Fibroblast of lung (primary cell): ENCODE data around the gene WASF3. TPM values are rescaled to one million over a fixed set of nuclear protein-coding genes. Genes with fewer than 3 reads are reported as not detected.

ENCODE experiments used
- DNase-seq, 2 donors: peaks; one replicate each; pipeline versions ENCODE4 v3.0.0 to v3.0.0-alpha.2; 2010; ENCODE audit warnings: low read depth in 2 of 2
- H2AFZ ChIP-seq: 2 replicates; pipeline ENCODE4 v1.5.1; 2012; ENCODE audit warnings: low read length, control low read depth, inconsistent platforms
- H3K27ac ChIP-seq: 2 replicates; pipeline ENCODE4 v1.5.1; 2011; ENCODE audit warnings: low read length, control low read depth; ENCODE audit not compliant: insufficient read depth
- H3K27me3 ChIP-seq: 2 replicates; pipeline ENCODE4 v1.5.1; 2011; ENCODE audit warnings: mild to moderate bottlenecking, low read length; ENCODE audit not compliant: control insufficient read depth, insufficient read depth
- H3K36me3 ChIP-seq: 2 replicates; pipeline ENCODE4 v1.5.1; 2011; ENCODE audit warnings: low read length; ENCODE audit not compliant: control insufficient read depth, insufficient read depth
- H3K4me1 ChIP-seq: 2 replicates; pipeline ENCODE4 v1.5.1; 2011; ENCODE audit warnings: low read length; ENCODE audit not compliant: control insufficient read depth, insufficient read depth; ENCODE audit errors: extremely low read depth
- H3K4me2 ChIP-seq: 2 replicates; pipeline ENCODE4 v1.5.1; 2011; ENCODE audit warnings: low read length, control low read depth; ENCODE audit not compliant: insufficient read depth; ENCODE audit errors: extremely low read depth
- H3K4me3 ChIP-seq, 4 experiments: fragments of 200-600 bp in 1 of 4; sonication (generic) in 1 of 4; replicated peaks in 1 of 4; 2 replicates each; pipeline ENCODE4 v1.5.1; 2011 to 2016; ENCODE audit warnings: low read length in 4 of 4, low read depth in 3 of 4, mild to moderate bottlenecking in 3 of 4, control low read depth in 2 of 4, inconsistent platforms in 1 of 4, mixed read lengths in 1 of 4; ENCODE audit not compliant: insufficient read depth in 1 of 4; ENCODE audit errors: control extremely low read depth in 1 of 4
- H3K79me2 ChIP-seq: 2 replicates; pipeline ENCODE4 v1.5.1; 2012; ENCODE audit warnings: mild to moderate bottlenecking, low read length, inconsistent platforms; ENCODE audit not compliant: control insufficient read depth, insufficient read depth
- H3K9ac ChIP-seq: 2 replicates; pipeline ENCODE4 v1.5.1; 2011; ENCODE audit warnings: mild to moderate bottlenecking, low read length, control low read depth; ENCODE audit not compliant: insufficient read depth
- H3K9me3 ChIP-seq: 2 replicates; pipeline ENCODE4 v1.5.1; 2012; ENCODE audit warnings: low read depth, low read length; ENCODE audit not compliant: control insufficient read depth, insufficient read depth
- H4K20me1 ChIP-seq: 2 replicates; pipeline ENCODE4 v1.5.1; 2011; ENCODE audit warnings: low read length; ENCODE audit not compliant: control insufficient read depth, insufficient read depth; ENCODE audit errors: extremely low read depth
- CTCF ChIP-seq, 2 donors: IDR thresholded peaks in 1 of 2; conservative IDR thresholded peaks in 1 of 2; 1 replicate in 1 of 2; 2 replicates in 1 of 2; pipeline ENCODE4 v1.5.1; 2011 to 2012; ENCODE audit warnings: low read length in 2 of 2, control low read depth in 1 of 2, inconsistent platforms in 1 of 2, low read depth in 1 of 2, mild to moderate bottlenecking in 1 of 2
- EZH2 ChIP-seq: IDR thresholded peaks from 2 replicates; pipeline ENCODE4 v1.5.1; 2012; ENCODE audit warnings: low read length, control low read depth, mild to moderate bottlenecking; ENCODE audit errors: missing control alignments
- polyA plus RNA-seq, 2 donors: library from polyadenylated mRNA; depleted of rRNA in 1 of 2; stranded (reverse) in 1 of 2; unstranded in 1 of 2; fragments of >200 nt; gene quantifications; 2 replicates each; pipeline ENCODE4 v1.2.1, GENCODE V29; 2011 to 2012; ENCODE audit warnings: missing spikeins in 1 of 2
- total RNA-seq: library from RNA; depleted of rRNA; stranded (reverse); fragments of >200 nt; gene quantifications from 2 replicates; pipeline ENCODE4 v1.2.1, GENCODE V29; 2014

WASF3 gene
- total and polyA plus RNA-seq, 2 donors (not counting 1 experiment from before 2014, with no cell fraction given), result 18.2 to 19.5 TPM

DNA sequence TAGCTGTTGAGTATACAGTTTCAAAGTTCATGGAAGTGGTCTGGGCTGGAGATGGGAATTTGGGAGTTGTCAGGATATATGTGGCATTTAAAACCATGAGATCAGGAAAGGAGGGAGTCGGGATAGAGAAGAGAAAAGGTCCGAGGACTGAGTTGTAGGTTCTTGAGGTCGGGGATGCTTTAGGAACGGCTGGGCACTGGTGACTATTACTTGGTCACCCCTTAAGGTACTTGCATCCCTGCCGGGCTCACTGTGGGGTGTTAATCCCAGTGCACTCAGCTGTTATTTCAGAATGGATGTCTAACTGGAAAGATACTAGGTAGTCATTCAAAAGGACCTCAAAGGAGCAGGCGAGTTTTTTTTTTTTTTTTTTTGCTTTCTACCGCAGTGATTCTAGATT is 34.2 kb downstream of the WASF3 start:
- no peak for DNase-seq
- Histone ChIP-seq H4K20me1 (no peaks in the 10 kb centered on the region), H3K4me1 (no peaks in the 10 kb centered on the region), H3K27me3 (no peaks in the 10 kb centered on the region), H3K9me3 (no peaks in the 10 kb centered on the region), H3K79me2 (no peaks in the 10 kb centered on the region), H3K9ac (no peak overlapping the region), H3K36me3 (no peaks in the 10 kb centered on the region), H3K27ac (no peak overlapping the region), H3K4me2 (no peak overlapping the region), H3K4me3 (no peak overlapping the region), H2AFZ (no peak overlapping the region)
- TF ChIP-seq EZH2 (no peak), CTCF (conservative IDR thresholded peaks at IDR 0.05 in 1 of 2, IDR thresholded peaks at IDR 0.05 in 1 of 2; ENCODE audit: low read depth in 1 of 2, low read length in 2 of 2) (no peak)

- H3K79me2 ChIP-seq, result no peaks in the 10 kb centered on the region
Measured at GRCh38 chr13:26593661-26594060, 36.2 kb downstream of the WASF3 start.

GRCh38 chr13:26594363-26594762 is 36.9 kb downstream of the WASF3 start:
- Histone ChIP-seq H3K4me3 (no peak overlapping the region), H2AFZ (no peak overlapping the region), H3K27ac (no peak overlapping the region), H3K9me3 (no peaks in the 10 kb centered on the region), H3K36me3 (no peaks in the 10 kb centered on the region), H3K4me2 (no peak overlapping the region), H3K9ac (no peak overlapping the region), H4K20me1 (no peaks in the 10 kb centered on the region), H3K27me3 (no peaks in the 10 kb centered on the region), H3K4me1 (no peaks in the 10 kb centered on the region), H3K79me2 (no peaks in the 10 kb centered on the region)
- TF ChIP-seq CTCF (conservative IDR thresholded peaks at IDR 0.05 in 1 of 2, IDR thresholded peaks at IDR 0.05 in 1 of 2; ENCODE audit: low read depth in 1 of 2, low read length in 2 of 2) (no peak), EZH2 (no peak)
- no peak for DNase-seq

More at GRCh38 chr13:26593661-26594060, 36.2 kb downstream of the WASF3 start:
- TF ChIP-seq CTCF (conservative IDR thresholded peaks at IDR 0.05 in 1 of 2, IDR thresholded peaks at IDR 0.05 in 1 of 2; ENCODE audit: low read depth in 1 of 2, low read length in 2 of 2) (no peak), EZH2 (no peak)
- Histone ChIP-seq H3K4me3 (no peak overlapping the region), H3K4me2 (no peak overlapping the region), H3K9ac (no peak overlapping the region), H3K27ac (no peak overlapping the region), H3K9me3 (no peaks in the 10 kb centered on the region), H3K4me1 (no peaks in the 10 kb centered on the region), H3K36me3 (no peaks in the 10 kb centered on the region), H3K27me3 (no peaks in the 10 kb centered on the region), H2AFZ (no peak overlapping the region), H4K20me1 (no peaks in the 10 kb centered on the region)
- no peak for DNase-seq
